ENCODE data around the gene FAAP20. TPM values are rescaled to one million over a fixed set of nuclear protein-coding genes. Genes with fewer than 3 reads are reported as not detected.

The FAAP20 gene
- total and polyA plus RNA-seq, 2 donors (not counting 1 experiment from before 2014, with no cell fraction given) = 31.2 to 68.1 TPM

DNA sequence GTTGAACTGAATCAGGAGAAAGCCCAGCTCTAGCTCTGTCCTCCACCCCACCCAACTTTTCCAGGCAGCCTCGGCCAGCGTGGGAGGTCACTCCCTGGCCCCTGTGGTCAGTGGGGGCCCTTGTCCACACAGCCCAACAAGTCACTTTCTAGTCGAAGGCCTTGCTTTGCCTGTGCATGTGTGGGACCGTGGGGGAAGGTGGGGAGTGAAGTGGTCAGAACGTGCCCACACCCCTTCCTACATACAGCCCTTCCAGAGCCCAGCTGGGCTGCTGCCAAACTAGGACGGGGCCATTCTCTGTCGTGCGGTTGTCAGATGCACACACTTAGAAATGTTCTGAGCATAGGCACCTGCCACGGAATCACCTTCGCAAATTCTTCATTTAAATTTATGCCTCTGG is 18.0 kb downstream of the FAAP20 start:
- Histone ChIP-seq H3K9ac (ENCODE audit: low read length) (no peak overlapping the region), H3K4me2 (replicated peaks; ENCODE audit: low read depth, low read length, poor library complexity, severe bottlenecking) (no peak overlapping the region), H3K27me3 (replicated peaks in 1 of 4; ENCODE audit: control extremely low read depth in 1 of 4, control insufficient read depth in 3 of 4, insufficient read depth in 4 of 4, low read length in 3 of 4) (no peaks in the 10 kb centered on the region), H3K79me2 (ENCODE audit: control insufficient read depth, insufficient read depth, low read length) (no peaks in the 10 kb centered on the region), H3K4me1 (ENCODE audit: control insufficient read depth in 2 of 2, insufficient read depth in 2 of 2, low read length in 2 of 2) (peaks cover 0 to 4% of the 10 kb centered on the region in 2 donors), H3K27ac (ENCODE audit: low read length in 2 of 2) (no peak overlapping the region), H3K4me3 (ENCODE audit: control extremely low read depth in 1 of 5, extremely low read depth in 1 of 5, insufficient read depth in 1 of 5, low read depth in 2 of 5, low read length in 4 of 5) (no peak overlapping the region), H3K9me3 (ENCODE audit: control extremely low read depth in 1 of 3, control insufficient read depth in 2 of 3, insufficient read depth in 1 of 3, low read length in 2 of 3) (no peaks in the 10 kb centered on the region), H2AFZ (ENCODE audit: insufficient read depth, low read depth, low read length, poor library complexity, severe bottlenecking) (no peak overlapping the region), H4K20me1 (ENCODE audit: control insufficient read depth, insufficient read depth, low read length, poor library complexity, severe bottlenecking) (no peaks in the 10 kb centered on the region), H3K36me3 (replicated peaks in 1 of 2; ENCODE audit: control extremely low read depth in 1 of 2, control insufficient read depth in 1 of 2, extremely low read depth in 1 of 2, insufficient read depth in 2 of 2, low read length in 1 of 2) (peaks cover 0 to 4% of the 10 kb centered on the region in 2 experiments)
- 98% methylated on average over 5 of the region's 10 CpGs for WGBS (ENCODE audit: insufficient coverage)
- no peak for DNase-seq
- POLR2A ChIA-PET = interaction anchor here (0.7 kb wide), 1 partner anchor 12 kb away, joined by 3 read pairs; no protein-coding TSS in a partner anchor
- intact Hi-C loops (cut with micrococcal nuclease) = loop anchor here (10.0 kb wide), 1 partner anchor 758 kb away; no protein-coding TSS in a partner anchor
- Mint-ChIP-seq H3K4me3 (no peak overlapping the region), H3K4me1 (peaks cover 1% of the 10 kb centered on the region), H3K9me3 (ENCODE audit: insufficient read depth) (no peaks in the 10 kb centered on the region), H3K27ac (no peak overlapping the region), H3K27me3 (no peaks in the 10 kb centered on the region)
- TF ChIP-seq, protein P1, sequence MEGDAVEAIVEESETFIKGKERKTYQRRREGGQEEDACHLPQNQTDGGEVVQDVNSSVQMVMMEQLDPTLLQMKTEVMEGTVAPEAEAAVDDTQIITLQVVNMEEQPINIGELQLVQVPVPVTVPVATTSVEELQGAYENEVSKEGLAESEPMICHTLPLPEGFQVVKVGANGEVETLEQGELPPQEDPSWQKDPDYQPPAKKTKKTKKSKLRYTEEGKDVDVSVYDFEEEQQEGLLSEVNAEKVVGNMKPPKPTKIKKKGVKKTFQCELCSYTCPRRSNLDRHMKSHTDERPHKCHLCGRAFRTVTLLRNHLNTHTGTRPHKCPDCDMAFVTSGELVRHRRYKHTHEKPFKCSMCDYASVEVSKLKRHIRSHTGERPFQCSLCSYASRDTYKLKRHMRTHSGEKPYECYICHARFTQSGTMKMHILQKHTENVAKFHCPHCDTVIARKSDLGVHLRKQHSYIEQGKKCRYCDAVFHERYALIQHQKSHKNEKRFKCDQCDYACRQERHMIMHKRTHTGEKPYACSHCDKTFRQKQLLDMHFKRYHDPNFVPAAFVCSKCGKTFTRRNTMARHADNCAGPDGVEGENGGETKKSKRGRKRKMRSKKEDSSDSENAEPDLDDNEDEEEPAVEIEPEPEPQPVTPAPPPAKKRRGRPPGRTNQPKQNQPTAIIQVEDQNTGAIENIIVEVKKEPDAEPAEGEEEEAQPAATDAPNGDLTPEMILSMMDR (IDR thresholded peaks at IDR 0.05) = no peak
- no peak for TF ChIP-seq EZH2 (IDR thresholded peaks at IDR 0.05; ENCODE audit: borderline replicate concordance, insufficient read depth, low read depth, low read length, poor library complexity, severe bottlenecking)
- CTCF ChIA-PET = interaction anchor here (1.0 to 1.3 kb wide), 2 partner anchors 9 to 205 kb away, joined by 4 read pairs; no protein-coding TSS in a partner anchor
- no peak for ATAC-seq (ENCODE audit: low read depth)

DNA sequence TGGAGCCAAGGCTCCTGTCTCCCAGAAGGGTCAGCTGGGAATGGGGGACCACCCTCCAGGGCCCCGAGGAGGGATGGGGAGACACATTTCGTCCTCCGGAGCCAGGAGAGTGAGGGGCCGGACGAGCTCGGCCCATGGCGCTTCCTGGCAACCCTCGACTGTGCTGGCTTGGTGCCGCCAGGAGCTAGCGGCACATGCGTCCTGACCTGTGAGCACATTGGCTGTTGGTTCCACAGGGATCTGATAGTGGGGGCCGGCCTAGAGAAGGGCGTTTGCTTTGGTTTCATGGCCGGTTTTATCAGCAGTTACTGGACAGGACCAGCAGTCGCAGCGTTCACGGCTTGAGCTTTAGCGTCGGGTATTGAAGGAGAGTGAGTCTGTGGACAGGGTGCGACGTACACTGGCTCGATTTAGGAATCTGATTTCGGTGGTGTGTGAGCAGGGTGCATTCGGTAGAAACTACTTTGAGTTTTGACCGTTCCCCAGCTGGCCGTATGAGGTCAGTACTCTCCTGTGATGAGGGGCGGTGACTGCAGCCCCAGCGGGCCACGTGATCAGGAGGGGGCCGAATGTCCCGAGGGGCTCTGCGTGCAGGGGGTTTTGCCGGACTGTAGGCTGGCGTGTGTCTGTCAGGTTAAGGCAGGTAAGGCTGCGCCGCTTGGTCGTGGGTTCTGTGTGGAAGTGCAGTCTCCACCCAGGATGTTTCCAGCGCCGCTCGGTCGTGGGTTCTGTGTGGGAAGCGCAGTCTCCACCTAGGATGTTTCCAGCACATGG is 18.7 kb downstream of the FAAP20 start:
- intact Hi-C loops (cut with micrococcal nuclease) = loop anchor here (10.0 kb wide), 1 partner anchor 759 kb away; no protein-coding TSS in a partner anchor
- no peak overlapping the region for H3K4me3 ChIP-seq (ENCODE audit: control extremely low read depth in 1 of 5, extremely low read depth in 1 of 5, insufficient read depth in 1 of 5, low read depth in 2 of 5, low read length in 4 of 5)
- no peak overlapping the region for H3K27ac Mint-ChIP-seq
- no peak overlapping the region for H3K27ac ChIP-seq (ENCODE audit: low read length in 2 of 2)
- H3K4me2 ChIP-seq (replicated peaks; ENCODE audit: low read depth, low read length, poor library complexity, severe bottlenecking) = no peak overlapping the region
- no peaks in the 10 kb centered on the region for H3K9me3 ChIP-seq (ENCODE audit: control extremely low read depth in 1 of 3, control insufficient read depth in 2 of 3, insufficient read depth in 1 of 3, low read length in 2 of 3)
- ChIA-PET CTCF (interaction anchor here (1.0 to 1.3 kb wide), 2 partner anchors 8 to 206 kb away, joined by 4 read pairs; no protein-coding TSS in a partner anchor), POLR2A (interaction anchor here (0.7 kb wide), 1 partner anchor 13 kb away, joined by 3 read pairs; no protein-coding TSS in a partner anchor)
- H3K4me1 ChIP-seq (ENCODE audit: control insufficient read depth in 2 of 2, insufficient read depth in 2 of 2, low read length in 2 of 2) = peaks cover 0 to 4% of the 10 kb centered on the region in 2 donors
- H4K20me1 ChIP-seq (ENCODE audit: control insufficient read depth, insufficient read depth, low read length, poor library complexity, severe bottlenecking) = no peaks in the 10 kb centered on the region
- H3K4me3 Mint-ChIP-seq = no peak overlapping the region
- H2AFZ ChIP-seq (ENCODE audit: insufficient read depth, low read depth, low read length, poor library complexity, severe bottlenecking) = no peak overlapping the region
- no peak for DNase-seq
- H3K9me3 Mint-ChIP-seq (ENCODE audit: insufficient read depth) = no peaks in the 10 kb centered on the region
- H3K36me3 ChIP-seq (replicated peaks in 1 of 2; ENCODE audit: control extremely low read depth in 1 of 2, control insufficient read depth in 1 of 2, extremely low read depth in 1 of 2, insufficient read depth in 2 of 2, low read length in 1 of 2) = peaks cover 0 to 4% of the 10 kb centered on the region in 2 experiments
- no peak for ATAC-seq (ENCODE audit: low read depth)
- no peaks in the 10 kb centered on the region for H3K27me3 ChIP-seq (replicated peaks in 1 of 4; ENCODE audit: control extremely low read depth in 1 of 4, control insufficient read depth in 3 of 4, insufficient read depth in 4 of 4, low read length in 3 of 4)
- 95% methylated on average over 42 of the region's 42 CpGs for WGBS (ENCODE audit: insufficient coverage)
- H3K27me3 Mint-ChIP-seq = no peaks in the 10 kb centered on the region
- TF ChIP-seq EZH2 (IDR thresholded peaks at IDR 0.05; ENCODE audit: borderline replicate concordance, insufficient read depth, low read depth, low read length, poor library complexity, severe bottlenecking) = no peak
- TF ChIP-seq, protein P1 (IDR thresholded peaks at IDR 0.05) = no peak
- no peaks in the 10 kb centered on the region for H3K79me2 ChIP-seq (ENCODE audit: control insufficient read depth, insufficient read depth, low read length)
- H3K9ac ChIP-seq (ENCODE audit: low read length) = no peak overlapping the region
- H3K4me1 Mint-ChIP-seq = peaks cover 1% of the 10 kb centered on the region

Data from B cell (primary cell).